Measurements from ENCODE around the gene JPH4.

JPH4 gene

DNA sequence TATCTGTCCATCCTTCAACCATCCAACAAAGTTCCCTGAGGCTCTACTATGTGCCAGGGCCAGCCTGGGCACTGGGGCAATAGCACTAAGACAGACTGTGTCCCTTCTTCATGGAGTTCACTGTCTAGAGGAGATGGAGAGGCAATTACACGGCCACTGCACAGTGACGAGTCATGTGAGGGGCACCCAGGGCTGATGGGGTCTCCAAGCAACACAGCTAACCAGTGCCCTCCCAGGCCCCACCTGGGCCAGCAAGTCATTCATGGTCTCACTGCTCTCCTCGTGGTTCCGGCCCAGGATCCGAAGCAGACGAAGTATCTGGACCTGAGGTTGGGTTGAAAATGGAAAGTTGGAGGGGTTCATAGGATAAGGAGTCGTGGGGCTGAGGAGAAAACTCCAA lies 13.7 kb downstream of the JPH4 start:
- Histone ChIP-seq H3K4me1 (ENCODE audit: insufficient read depth, low read length) (peaks cover 33% of the 10 kb centered on the region), H3K36me3 (ENCODE audit: insufficient read depth, low read length) (peaks cover 68% of the 10 kb centered on the region), H3K4me3 (ENCODE audit: low read depth in 1 of 2, low read length in 2 of 2) (no peak overlapping the region), H3K27me3 (ENCODE audit: insufficient read depth, low read length, poor library complexity) (no peaks in the 10 kb centered on the region), H3K9me3 (ENCODE audit: insufficient read depth, low read length, severe bottlenecking) (no peaks in the 10 kb centered on the region), H3K79me2 (ENCODE audit: insufficient read depth, low read length) (peaks cover 13% of the 10 kb centered on the region), H4K20me1 (ENCODE audit: insufficient read depth, low read length) (peaks cover 4% of the 10 kb centered on the region; the same call in 1 of the 2 replicates), H2AFZ (ENCODE audit: low read depth, low read length) (no peak overlapping the region), H3K9ac (ENCODE audit: low read depth, low read length) (no peak overlapping the region), H3K27ac (ENCODE audit: low read length) (no peak overlapping the region), H3K4me2 (ENCODE audit: insufficient read depth, low read length) (no peak overlapping the region)
- no peak for DNase-seq
- ATAC-seq (ENCODE audit: insufficient read depth, low read depth), result no peak
- TF ChIP-seq EZH2 (IDR thresholded peaks at IDR 0.05; ENCODE audit: borderline replicate concordance, low read depth, low read length, severe bottlenecking) (no peak), CTCF (IDR thresholded peaks at IDR 0.05; ENCODE audit: borderline replicate concordance, extremely low read depth, low read length, poor library complexity, severe bottlenecking) (no peak)

DNA sequence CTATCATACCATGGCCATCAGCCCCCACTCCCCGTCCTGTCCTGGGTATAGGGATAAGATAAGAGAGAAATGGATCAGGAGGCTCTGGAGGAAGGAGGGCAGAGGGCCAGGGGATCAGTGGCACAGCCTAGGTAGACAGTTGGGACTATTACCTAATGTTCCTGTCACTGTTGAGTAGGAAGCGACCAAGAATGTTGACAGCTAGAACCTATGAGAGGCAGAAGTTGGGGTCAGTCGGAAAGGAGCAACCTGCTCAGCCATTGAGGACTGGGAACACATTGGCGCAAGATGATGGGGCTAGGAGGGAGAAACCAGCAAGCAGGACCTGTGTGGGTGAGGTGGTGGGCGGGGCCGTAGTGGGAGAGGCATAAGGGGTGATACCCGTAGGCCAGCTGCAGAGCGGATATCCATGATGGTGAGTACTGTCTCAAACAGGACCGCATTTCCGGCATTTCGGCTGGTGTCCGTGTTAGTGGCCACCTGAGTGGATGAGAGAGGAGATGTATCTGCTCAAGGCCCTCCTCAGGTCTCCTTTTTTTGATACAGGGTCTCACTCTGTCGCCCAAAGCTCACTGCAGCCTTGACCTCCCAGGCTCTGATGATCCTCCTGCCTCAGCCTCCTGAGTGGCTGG lies 14.3 kb downstream of the JPH4 start:
- Histone ChIP-seq H3K9me3 (ENCODE audit: insufficient read depth, low read length, severe bottlenecking) (no peaks in the 10 kb centered on the region), H3K4me3 (ENCODE audit: low read depth in 1 of 2, low read length in 2 of 2) (no peak overlapping the region), H4K20me1 (ENCODE audit: insufficient read depth, low read length) (peaks cover 6% of the 10 kb centered on the region; the same call in 1 of the 2 replicates), H3K36me3 (ENCODE audit: insufficient read depth, low read length) (peaks cover 74% of the 10 kb centered on the region), H3K4me2 (ENCODE audit: insufficient read depth, low read length) (no peak overlapping the region), H3K4me1 (ENCODE audit: insufficient read depth, low read length) (peaks cover 33% of the 10 kb centered on the region), H2AFZ (ENCODE audit: low read depth, low read length) (no peak overlapping the region), H3K27ac (ENCODE audit: low read length) (no peak overlapping the region), H3K27me3 (ENCODE audit: insufficient read depth, low read length, poor library complexity) (no peaks in the 10 kb centered on the region), H3K79me2 (ENCODE audit: insufficient read depth, low read length) (peaks cover 13% of the 10 kb centered on the region), H3K9ac (ENCODE audit: low read depth, low read length) (no peak overlapping the region)
- TF ChIP-seq EZH2 (IDR thresholded peaks at IDR 0.05; ENCODE audit: borderline replicate concordance, low read depth, low read length, severe bottlenecking), result no peak
- no peak for TF ChIP-seq CTCF (IDR thresholded peaks at IDR 0.05; ENCODE audit: borderline replicate concordance, extremely low read depth, low read length, poor library complexity, severe bottlenecking)
- no peak for DNase-seq
- no peak for ATAC-seq (ENCODE audit: insufficient read depth, low read depth)

- H3K79me2 ChIP-seq (ENCODE audit: insufficient read depth, low read length), result peaks cover 19% of the 10 kb centered on the region
- no peak overlapping the region for H3K9ac ChIP-seq (ENCODE audit: low read depth, low read length)
- DNase-seq (no peak), ATAC-seq (ENCODE audit: insufficient read depth, low read depth) (no peak)
- no peak overlapping the region for H3K4me3 ChIP-seq (ENCODE audit: low read depth in 1 of 2, low read length in 2 of 2)
- H3K27ac ChIP-seq (ENCODE audit: low read length), result no peak overlapping the region
- peaks cover 6% of the 10 kb centered on the region; the same call in 1 of the 2 replicates for H4K20me1 ChIP-seq (ENCODE audit: insufficient read depth, low read length)
- H3K27me3 ChIP-seq (ENCODE audit: insufficient read depth, low read length, poor library complexity), result no peaks in the 10 kb centered on the region
- H3K4me1 ChIP-seq (ENCODE audit: insufficient read depth, low read length), result peaks cover 27% of the 10 kb centered on the region
- no peak for TF ChIP-seq EZH2 (IDR thresholded peaks at IDR 0.05; ENCODE audit: borderline replicate concordance, low read depth, low read length, severe bottlenecking)
- no peak for TF ChIP-seq CTCF (IDR thresholded peaks at IDR 0.05; ENCODE audit: borderline replicate concordance, extremely low read depth, low read length, poor library complexity, severe bottlenecking)
- H2AFZ ChIP-seq (ENCODE audit: low read depth, low read length), result no peak overlapping the region
- H3K36me3 ChIP-seq (ENCODE audit: insufficient read depth, low read length), result peaks cover 80% of the 10 kb centered on the region
- no peaks in the 10 kb centered on the region for H3K9me3 ChIP-seq (ENCODE audit: insufficient read depth, low read length, severe bottlenecking)
- no peak overlapping the region for H3K4me2 ChIP-seq (ENCODE audit: insufficient read depth, low read length)
These were observed 15.0 kb downstream of the JPH4 start for GRCh38 chr14:23563473-23564180.
